HG03457 (cell line): ENCODE results near the gene DTNBP1.

Experiments used
- ATAC-seq: cut with Tn5 transposase; IDR thresholded peaks from one replicate; pipeline ENCODE4 v1.9.1; 2021; ENCODE audit warnings: moderate number of reproducible peaks; ENCODE audit not compliant: unreplicated experiment

DTNBP1 gene

GRCh38 chr6:15626878-15627674, 35.8 kb downstream of the DTNBP1 start:
- ATAC-seq: no peak

DNA sequence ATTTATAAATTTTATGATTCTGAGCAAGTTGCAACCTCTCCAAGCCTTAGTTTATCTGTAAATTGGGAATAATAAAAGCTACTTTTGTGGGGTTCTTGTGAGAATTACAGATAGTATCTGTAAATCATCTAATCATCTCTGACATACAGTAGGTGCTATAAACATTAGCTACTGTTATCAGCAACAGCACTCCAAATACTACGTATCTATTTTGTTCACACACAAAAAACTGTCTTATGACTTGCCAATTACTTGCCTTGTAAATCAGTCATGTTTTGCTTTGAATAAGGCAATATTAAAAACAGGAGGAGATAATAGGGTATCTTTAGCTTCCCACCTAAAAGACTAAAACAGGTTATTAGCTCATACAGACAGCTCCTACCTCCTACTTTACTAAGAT, 36.7 kb downstream of the DTNBP1 start:
- ATAC-seq: no peak

GRCh38 chr6:15623276-15624116, 39.3 kb downstream of the DTNBP1 start:
- no peak for ATAC-seq

DNA sequence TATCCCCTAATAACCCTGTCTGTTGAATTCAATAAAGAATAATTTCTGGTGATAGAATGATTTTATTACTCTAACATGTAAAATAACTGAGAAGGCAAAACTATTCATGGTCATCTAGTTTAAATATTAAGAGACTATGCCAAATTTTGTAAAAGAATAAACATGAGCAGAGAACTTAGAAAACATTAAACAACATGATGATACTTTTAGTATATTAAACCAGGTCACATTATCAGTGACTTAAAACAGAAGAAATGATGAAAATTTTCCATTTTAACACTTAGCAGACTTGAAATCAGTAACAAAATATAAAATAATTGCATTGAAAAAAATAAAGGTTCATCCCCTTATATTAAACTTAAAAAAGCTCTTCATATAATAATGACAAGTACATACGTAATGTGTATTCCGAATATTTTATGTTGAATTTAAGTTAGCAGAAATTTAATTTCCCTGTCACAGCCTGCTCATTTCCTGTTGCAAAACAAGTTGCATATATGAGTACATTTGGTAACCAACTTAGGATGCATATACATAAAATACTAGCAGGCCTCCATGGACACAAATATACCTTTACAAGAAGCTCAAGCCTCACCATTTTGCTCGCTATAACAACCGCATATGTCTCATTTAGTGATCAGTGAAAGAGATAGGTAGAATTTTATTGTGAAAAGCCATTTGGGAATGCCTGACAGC, 40.6 kb downstream of the DTNBP1 start:
- ATAC-seq: no peak

- ATAC-seq: no peak
These were observed 41.4 kb downstream of the DTNBP1 start for GRCh38 chr6:15621203-15622044.

- no peak for ATAC-seq
These were observed 42.2 kb downstream of the DTNBP1 start for GRCh38 chr6:15620611-15621010.

DNA sequence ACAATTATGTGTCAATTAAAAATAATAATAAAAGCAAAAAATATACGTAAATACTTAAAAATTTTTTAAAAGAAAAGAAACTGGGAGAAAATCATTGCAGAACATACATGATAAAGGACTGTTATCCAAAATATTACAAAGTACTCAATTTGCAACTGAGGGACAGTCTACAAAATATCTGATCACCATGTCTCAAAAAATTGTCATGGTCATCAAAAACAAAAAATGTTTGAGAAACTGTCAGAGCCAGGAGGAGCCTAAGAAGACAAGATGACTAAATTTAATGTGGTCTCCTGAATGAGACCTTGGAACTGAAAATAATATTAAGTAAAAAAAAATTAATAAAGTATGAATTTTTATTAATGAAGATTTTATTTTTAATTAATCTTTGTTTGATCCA, 43.5 kb downstream of the DTNBP1 start:
- ATAC-seq: no peak

DNA sequence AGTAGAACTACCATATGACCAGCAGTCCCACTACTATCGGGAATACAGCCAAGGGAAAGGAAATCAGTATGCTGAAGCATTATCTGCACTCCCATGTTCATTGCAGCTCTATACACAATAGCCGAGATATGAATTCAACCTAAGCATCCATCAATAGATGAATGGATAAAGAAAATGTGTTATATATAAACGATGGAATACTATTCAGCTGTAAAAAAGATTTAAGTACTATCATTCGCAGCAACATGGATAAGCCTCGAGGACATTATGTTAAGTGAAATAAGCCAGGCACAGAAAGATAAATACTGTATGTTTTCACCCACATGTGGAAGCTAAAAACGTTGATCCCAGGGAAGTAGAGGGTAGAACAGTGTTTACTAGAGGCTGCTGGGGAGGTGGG, 44.1 kb downstream of the DTNBP1 start:
- no peak for ATAC-seq

DNA sequence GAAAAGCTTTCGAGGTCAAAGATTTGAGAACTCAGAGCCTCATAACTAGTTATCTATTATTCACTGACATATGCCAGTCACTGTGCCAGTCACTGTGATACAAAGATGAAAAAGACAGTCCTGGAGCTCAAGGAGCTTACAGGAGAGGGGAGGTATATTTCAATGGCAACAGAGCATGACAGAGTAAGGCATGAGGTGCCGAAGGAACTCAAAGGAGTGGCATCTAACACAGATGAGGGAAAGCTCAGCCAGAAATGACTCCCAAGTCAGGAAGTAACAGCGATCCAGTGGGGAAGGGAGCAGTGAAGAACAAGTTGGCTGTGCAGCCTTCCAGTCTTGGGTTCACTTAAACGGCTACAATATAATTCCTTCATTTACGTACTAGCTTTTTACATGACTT, 46.6 kb downstream of the DTNBP1 start:
- no peak for ATAC-seq

DNA sequence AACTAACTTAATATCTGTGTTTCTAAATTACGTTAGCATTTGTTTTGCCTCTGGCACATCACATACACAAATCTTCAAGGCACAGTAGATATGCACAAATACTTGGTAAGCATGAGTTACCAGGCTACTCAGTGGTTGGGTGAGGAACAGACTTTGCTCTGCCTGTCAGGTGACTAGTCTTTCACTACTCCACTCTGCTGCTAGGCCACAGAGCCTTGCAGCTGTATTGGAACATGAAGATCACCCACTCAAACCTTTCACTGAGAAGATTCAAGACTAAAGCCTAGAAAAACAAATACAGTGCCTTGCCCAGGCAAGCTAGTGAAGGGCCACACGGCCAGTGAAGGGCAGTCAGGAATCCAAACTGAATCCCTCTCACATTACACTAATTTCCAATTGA, 47.0 kb downstream of the DTNBP1 start:
- no peak for ATAC-seq

DNA sequence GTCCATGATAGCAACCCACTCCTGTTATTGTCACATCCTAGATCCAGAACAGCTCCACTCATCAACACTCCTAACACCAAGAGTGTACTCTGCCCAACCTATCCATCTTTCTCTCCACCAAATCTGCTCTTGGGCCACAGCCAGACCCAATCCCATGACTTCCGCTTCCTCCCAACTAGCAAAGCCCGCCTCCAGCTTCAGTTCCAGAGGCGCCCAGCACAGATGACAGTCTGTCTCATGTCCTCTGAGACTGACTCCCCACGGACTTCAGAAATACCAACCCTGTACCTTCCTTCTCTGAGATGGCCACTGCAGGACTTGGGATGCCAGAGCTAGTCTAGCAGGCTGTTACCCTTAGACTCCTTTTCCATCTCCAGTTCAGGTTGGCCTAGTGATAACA, 48.6 kb downstream of the DTNBP1 start:
- ATAC-seq: no peak

DNA sequence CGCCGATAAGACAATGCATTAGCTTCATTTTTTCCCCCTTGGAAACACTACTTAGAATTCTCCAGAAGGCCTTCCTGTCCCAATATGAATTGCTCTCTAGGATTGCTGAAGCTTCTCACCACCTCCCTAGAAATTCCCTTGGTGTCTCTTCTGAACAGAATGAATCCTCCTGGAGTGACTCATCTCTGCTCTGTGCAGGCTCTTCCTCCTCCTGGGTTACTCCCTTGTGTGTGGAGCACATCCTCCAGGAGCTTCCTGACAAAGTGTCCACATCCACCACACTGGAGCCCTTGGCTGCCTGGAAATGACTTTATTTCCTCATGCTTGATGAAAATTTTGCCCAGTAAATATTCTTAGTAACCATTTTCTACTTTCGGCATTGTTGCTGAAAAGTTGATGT, 54.4 kb downstream of the DTNBP1 start:
- no peak for ATAC-seq

DNA sequence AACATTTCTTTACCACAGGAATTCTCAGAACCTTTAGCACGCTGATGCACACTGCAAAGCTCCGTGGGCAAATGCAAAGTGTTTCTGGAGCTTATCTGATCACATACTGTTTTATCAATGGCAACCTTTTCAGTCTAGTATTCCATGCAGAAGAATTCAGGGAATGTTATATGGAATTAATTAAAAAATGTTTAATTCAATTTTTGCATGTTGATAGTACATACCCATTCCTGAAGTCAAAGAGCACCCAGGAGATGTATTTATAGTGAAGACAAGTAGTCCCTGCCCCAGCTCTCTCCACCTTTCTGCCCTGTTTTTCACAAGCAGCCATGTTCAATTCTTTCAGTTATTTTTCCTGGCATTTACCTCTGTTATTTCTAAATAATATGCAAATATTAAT, 55.2 kb downstream of the DTNBP1 start:
- no peak for ATAC-seq

DNA sequence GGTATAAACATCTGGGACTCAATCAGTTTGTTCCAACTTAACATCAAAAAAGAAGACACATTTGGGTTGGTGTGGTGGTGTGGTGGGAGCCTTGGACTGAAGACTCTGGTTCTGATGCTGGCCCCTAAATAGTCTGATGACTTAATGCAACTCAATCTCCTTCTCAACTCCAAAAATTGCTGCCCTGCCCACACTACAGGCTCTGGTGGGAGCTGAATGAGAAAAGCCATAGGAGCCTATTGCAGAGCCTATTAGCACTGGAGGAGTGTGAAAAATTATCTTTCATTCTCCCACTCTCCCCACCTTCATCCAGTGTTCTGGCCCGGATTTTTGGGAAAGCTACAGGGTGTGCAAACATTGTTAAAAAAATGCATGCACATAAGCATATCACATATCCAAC, 56.5 kb downstream of the DTNBP1 start:
- no peak for ATAC-seq

GRCh38 chr6:15604843-15605242, 58.0 kb downstream of the DTNBP1 start:
- no peak for ATAC-seq

- no peak for ATAC-seq
These were observed 60.7 kb downstream of the DTNBP1 start for GRCh38 chr6:15602154-15602553.

DNA sequence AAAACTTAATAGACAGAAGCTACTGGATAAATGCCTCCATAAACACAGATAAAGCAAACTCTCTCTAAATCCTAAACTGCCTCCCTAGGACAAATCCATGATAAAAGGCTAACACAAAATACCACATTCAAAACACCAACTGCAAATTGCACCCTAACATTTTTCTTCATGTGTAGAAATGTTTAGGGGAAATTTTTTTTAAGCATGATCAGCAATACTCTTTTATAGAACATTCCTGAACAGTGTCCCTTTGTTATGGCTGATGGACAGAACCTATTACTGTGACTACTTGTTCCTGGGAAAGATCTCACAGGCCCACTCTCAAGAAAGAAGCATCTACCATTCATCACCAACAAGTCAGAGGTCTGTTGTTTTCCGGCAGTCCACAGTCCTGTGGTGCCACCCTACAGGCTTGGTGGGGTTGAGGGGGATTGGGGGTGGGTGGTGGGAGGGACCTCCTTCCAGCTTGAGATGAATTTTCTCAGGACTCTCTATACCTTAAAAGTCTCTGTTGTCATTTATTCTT, 64.5 kb downstream of the DTNBP1 start:
- ATAC-seq: no peak

- ATAC-seq: no peak
These were observed 66.5 kb downstream of the DTNBP1 start for GRCh38 chr6:15596186-15596896.

- no peak for ATAC-seq
These were observed 67.2 kb downstream of the DTNBP1 start for GRCh38 chr6:15595461-15596173.
